AG04449 (cell line): Measurements from ENCODE around the gene MTERF4.

Source experiments
- CTCF ChIA-PET: fragments of 350-600 bp; formaldehyde crosslinking; extraction: SDS; loops from one replicate; lab custom pipeline; 2021; ENCODE audit warnings: antibody characterized with exemption; lab: Yijun Ruan, JAX
- POLR2A ChIA-PET: fragments of 400-600, 350-600 bp; formaldehyde crosslinking; extraction: SDS; loops from one replicate; lab custom pipeline; 2020; ENCODE audit warnings: antibody characterized with exemption, inconsistent platforms; lab: Yijun Ruan, JAX
- DNase-seq: peaks from one replicate; pipeline ENCODE4 v3.0.0-alpha.2; 2010; ENCODE audit warnings: low read depth, low spot score
- H3K4me3 ChIP-seq: 2 replicates; pipeline ENCODE4 v1.5.1; 2011; ENCODE audit warnings: low read depth, mild to moderate bottlenecking, control low read depth, low read length
- CTCF ChIP-seq: IDR thresholded peaks from one replicate; pipeline ENCODE4 v1.5.1; 2011; ENCODE audit warnings: mild to moderate bottlenecking, moderate library complexity, low read length, control low read depth, inconsistent platforms; ENCODE audit not compliant: insufficient read depth; ENCODE audit errors: missing control alignments

Gene MTERF4

GRCh38 chr2:241123816-241124536 lies 21.9 kb upstream of the MTERF4 start:
- no peak for TF ChIP-seq CTCF
- POLR2A ChIA-PET: no interaction called here
- CTCF ChIA-PET: no interaction called here
- no peak for DNase-seq
- H3K4me3 ChIP-seq: no peak overlapping the region

GRCh38 chr2:241122376-241123002 lies 20.4 kb upstream of the MTERF4 start:
- POLR2A ChIA-PET: no interaction called here
- DNase-seq: no peak
- CTCF ChIA-PET: interaction anchor here (1.1 kb wide), 1 partner anchor 209 kb away, joined by 4 read pairs; no protein-coding TSS in a partner anchor
- TF ChIP-seq CTCF: no peak
- no peak overlapping the region for H3K4me3 ChIP-seq

- DNase-seq: no peak
- CTCF ChIA-PET: interaction anchor here (1.0 to 1.1 kb wide), 4 partner anchors 9 to 207 kb away, joined by 3 to 4 read pairs (median 4); no protein-coding TSS in a partner anchor
- POLR2A ChIA-PET: no interaction called here
- TF ChIP-seq CTCF: no peak
- H3K4me3 ChIP-seq: no peak overlapping the region
Observed at GRCh38 chr2:241121008-241121407, 18.9 kb upstream of the MTERF4 start.

- DNase-seq: no peak
- no peak overlapping the region for H3K4me3 ChIP-seq
- POLR2A ChIA-PET: no interaction called here
- no peak for TF ChIP-seq CTCF
- CTCF ChIA-PET: interaction anchor here (1.0 kb wide), 2 partner anchors 9 to 206 kb away, joined by 3 to 4 read pairs; no protein-coding TSS in a partner anchor
Observed at GRCh38 chr2:241120440-241120839, 18.4 kb upstream of the MTERF4 start.

- ChIA-PET POLR2A (no interaction called here), CTCF (no interaction called here)
- no peak overlapping the region for H3K4me3 ChIP-seq
- DNase-seq: no peak
- no peak for TF ChIP-seq CTCF
Observed at GRCh38 chr2:241118737-241119505, 16.8 kb upstream of the MTERF4 start.
